SK-N-SH treated with all-trans-retinoic acid at 6 μM for 48 hours (cell line): ENCODE measurements around the gene ZC3H7B.
A peak's percentile ranks its signal among the peaks of the same experiment; 100 is the strongest.

ENCODE experiments used
- ATAC-seq: fragments of 200-7000 bp; cut with Tn5 transposase; 3 replicates; pipeline ENCODE4 v1.9.1; 2020; ENCODE audit warnings: mild to moderate bottlenecking, moderate library complexity
- ARNTL ChIP-seq: fragments of 450-650 bp; formaldehyde crosslinking; IDR thresholded peaks from 2 replicates; pipeline ENCODE4 v1.5.0; 2020; ENCODE audit warnings: low read depth, mild to moderate bottlenecking, moderate library complexity, borderline replicate concordance
- BACH2 ChIP-seq: fragments of 250-450 bp; sonication (Bioruptor Pico); IDR thresholded peaks from 2 replicates; pipeline ENCODE4 v1.9.0; 2021; ENCODE audit warnings: mild to moderate bottlenecking, borderline replicate concordance
- CREB5 ChIP-seq: fragments of 250-450 bp; sonication (Bioruptor Pico); IDR thresholded peaks from 2 replicates; pipeline ENCODE4 v1.5.1; 2020; ENCODE audit warnings: low read depth, mild to moderate bottlenecking, moderate library complexity
- CSDC2 ChIP-seq: fragments of 250-450 bp; sonication (Bioruptor Pico); IDR thresholded peaks from 2 replicates; pipeline ENCODE4 v1.5.0; 2020; ENCODE audit warnings: mild to moderate bottlenecking, moderate library complexity
- CSRNP3 ChIP-seq: fragments of 250-450 bp; sonication (Bioruptor Pico); IDR thresholded peaks from 2 replicates; pipeline ENCODE4 v1.5.1; 2021; ENCODE audit warnings: mild to moderate bottlenecking, moderate library complexity
- ESRRG ChIP-seq: fragments of 250-450 bp; sonication (Bioruptor Pico); IDR thresholded peaks from 2 replicates; pipeline ENCODE4 v1.6.1; 2021; ENCODE audit warnings: mild to moderate bottlenecking
- GLIS3 ChIP-seq: fragments of 250-450 bp; sonication (Bioruptor Pico); IDR thresholded peaks from 2 replicates; pipeline ENCODE4 v1.5.0; 2020; ENCODE audit warnings: mild to moderate bottlenecking, moderate library complexity
- ISL1 ChIP-seq: fragments of 250-450 bp; sonication (Bioruptor Pico); IDR thresholded peaks from 2 replicates; pipeline ENCODE4 v2.1.2; 2022; ENCODE audit warnings: mild to moderate bottlenecking, moderate library complexity
- OSR1 ChIP-seq: fragments of 250-450 bp; sonication (Bioruptor Pico); IDR thresholded peaks from 2 replicates; pipeline ENCODE4 v1.8.0; 2022; ENCODE audit warnings: moderate library complexity, mild to moderate bottlenecking, inconsistent platforms
- PATZ1 ChIP-seq: fragments of 250-450 bp; sonication (Bioruptor Pico); IDR thresholded peaks from 2 replicates; pipeline ENCODE4 v1.8.0; 2020; ENCODE audit warnings: mild to moderate bottlenecking, moderate library complexity, borderline replicate concordance
- POU6F1 ChIP-seq: fragments of 250-450 bp; sonication (Bioruptor Pico); IDR thresholded peaks from 2 replicates; pipeline ENCODE4 v1.8.0; 2021; ENCODE audit warnings: low read depth, mild to moderate bottlenecking, moderate library complexity, borderline replicate concordance
- PPARA ChIP-seq: fragments of 250-450 bp; sonication (Bioruptor Pico); IDR thresholded peaks from 2 replicates; pipeline ENCODE4 v1.5.0; 2020; ENCODE audit warnings: mild to moderate bottlenecking, borderline replicate concordance
- RARB ChIP-seq: fragments of 250-450 bp; sonication (Bioruptor Pico); IDR thresholded peaks from 2 replicates; pipeline ENCODE4 v1.8.0; 2021; ENCODE audit warnings: mild to moderate bottlenecking, moderate library complexity
- SNAI2 ChIP-seq: fragments of 250-450 bp; sonication (Bioruptor Pico); IDR thresholded peaks from 2 replicates; pipeline ENCODE4 v1.5.0; 2020; ENCODE audit warnings: mild to moderate bottlenecking, moderate library complexity
- TCF4 ChIP-seq: fragments of 250-450 bp; sonication (Bioruptor Pico); IDR thresholded peaks from 2 replicates; pipeline ENCODE4 v1.8.0; 2021; ENCODE audit warnings: mild to moderate bottlenecking, moderate library complexity, borderline replicate concordance
- TOX ChIP-seq: fragments of 250-450 bp; sonication (Bioruptor Pico); IDR thresholded peaks from 2 replicates; pipeline ENCODE4 v1.8.0; 2021; ENCODE audit warnings: mild to moderate bottlenecking, moderate library complexity, borderline replicate concordance
- TSHZ2 ChIP-seq: fragments of 250-450 bp; sonication (Bioruptor Pico); IDR thresholded peaks from 2 replicates; pipeline ENCODE4 v1.5.0; 2020; ENCODE audit warnings: mild to moderate bottlenecking, moderate library complexity
- ZC3H10 ChIP-seq: fragments of 250-450 bp; sonication (Bioruptor Pico); IDR thresholded peaks from 2 replicates; pipeline ENCODE4 v1.5.1; 2021; ENCODE audit warnings: mild to moderate bottlenecking, moderate library complexity
- ZFP3 ChIP-seq: fragments of 250-450 bp; sonication (Bioruptor Pico); IDR thresholded peaks from 2 replicates; pipeline ENCODE4 v1.5.0; 2020; ENCODE audit warnings: mild to moderate bottlenecking, moderate library complexity
- ZFP30 ChIP-seq: fragments of 450-650 bp; formaldehyde crosslinking; IDR thresholded peaks from 2 replicates; pipeline ENCODE4 v1.5.0; 2022; ENCODE audit warnings: mild to moderate bottlenecking, moderate library complexity
- ZNF565 ChIP-seq: fragments of 450-650 bp; formaldehyde crosslinking; conservative IDR thresholded peaks from 2 replicates; pipeline ENCODE4 v1.5.0; 2020; ENCODE audit warnings: low read depth, mild to moderate bottlenecking, moderate library complexity
- ZNF70 ChIP-seq: fragments of 450-650 bp; formaldehyde crosslinking; IDR thresholded peaks from 2 replicates; pipeline ENCODE4 v1.5.0; 2020; ENCODE audit warnings: mild to moderate bottlenecking, moderate library complexity
- ZNF8 ChIP-seq: fragments of 450-650 bp; formaldehyde crosslinking; IDR thresholded peaks from 2 replicates; pipeline ENCODE4 v1.5.0; 2020; ENCODE audit warnings: mild to moderate bottlenecking, moderate library complexity

Gene ZC3H7B

GRCh38 chr22:41367039-41367679 lies 65.8 kb downstream of the ZC3H7B start:
- TF ChIP-seq PATZ1 (no peak), ZFP30 (no peak), ZNF70 (no peak), OSR1 (no peak), TCF4 (CRISPR knock-in tag) (no peak), CREB5 (CRISPR knock-in tag) (no peak), GLIS3 (no peak), TOX (no peak), ZC3H10 (CRISPR knock-in tag) (no peak), SNAI2 (CRISPR knock-in tag) (no peak), CSDC2 (CRISPR knock-in tag) (no peak), ZFP3 (no peak), ZNF565 (CRISPR knock-in tag) (no peak), RARB (CRISPR knock-in tag) (no peak), ARNTL (CRISPR knock-in tag) (no peak), ZNF8 (CRISPR knock-in tag) (no peak), ESRRG (no peak), CSRNP3 (no peak), BACH2 (CRISPR knock-in tag) (no peak), POU6F1 (no peak)
- ATAC-seq, result peak; percentile 97

GRCh38 chr22:41367680-41368542 lies 66.6 kb downstream of the ZC3H7B start:
- TF ChIP-seq OSR1, result no peak

GRCh38 chr22:41368543-41369423 lies 67.5 kb downstream of the ZC3H7B start:
- no peak for ATAC-seq
- TF ChIP-seq ZNF565 (CRISPR knock-in tag) (no peak), PATZ1 (no peak), PPARA (CRISPR knock-in tag) (no peak), ARNTL (CRISPR knock-in tag) (no peak), TSHZ2 (CRISPR knock-in tag) (no peak), OSR1 (no peak), ZFP3 (no peak), ZFP30 (no peak), TOX (no peak), CSDC2 (CRISPR knock-in tag) (no peak), POU6F1 (no peak), TCF4 (CRISPR knock-in tag) (no peak), ISL1 (CRISPR knock-in tag) (no peak)

More at GRCh38 chr22:41367680-41368542, 66.6 kb downstream of the ZC3H7B start:
- ATAC-seq, result peak; percentile 10; the same call in 2 of the 3 replicates
